Germinal center (tissue), 1 donor: ENCODE measurements around the gene PDLIM4.
A peak's percentile ranks its signal among the peaks of the same experiment; 100 is the strongest.

Source experiments
- DNase-seq: peaks from one replicate; pipeline ENCODE4 v3.0.0; 2012; ENCODE audit warnings: mixed read lengths, low spot score

PDLIM4 gene

GRCh38 chr5:132283423-132284043, 26.0 kb downstream of the PDLIM4 start:
- no peak for DNase-seq

- no peak for DNase-seq
Measured at GRCh38 chr5:132289097-132289496, 31.6 kb downstream of the PDLIM4 start.

GRCh38 chr5:132291026-132291425, 33.5 kb downstream of the PDLIM4 start:
- DNase-seq = no peak

GRCh38 chr5:132293066-132293991, 35.8 kb downstream of the PDLIM4 start:
- peak; percentile 60 for DNase-seq

GRCh38 chr5:132293992-132294727, 36.7 kb downstream of the PDLIM4 start, which contains the start of gene SLC22A4:
TSS of gene SLC22A4 (plus strand) at chr5:132294394. CDS start at chr5:132294617, 223 bp downstream.
- DNase-seq = peak; percentile 75

GRCh38 chr5:132294728-132295504, 37.4 kb downstream of the PDLIM4 start:
- no peak for DNase-seq

GRCh38 chr5:132295505-132296411, 38.3 kb downstream of the PDLIM4 start:
- no peak for DNase-seq

GRCh38 chr5:132296412-132297016, 39.0 kb downstream of the PDLIM4 start:
- DNase-seq = no peak

GRCh38 chr5:132297211-132297940, 39.9 kb downstream of the PDLIM4 start:
- DNase-seq = no peak

- no peak for DNase-seq
Measured at GRCh38 chr5:132298298-132299212, 41.1 kb downstream of the PDLIM4 start.

GRCh38 chr5:132299917-132300316, 42.4 kb downstream of the PDLIM4 start:
- DNase-seq = no peak

GRCh38 chr5:132300577-132301343, 43.3 kb downstream of the PDLIM4 start:
- no peak for DNase-seq

- no peak for DNase-seq
Measured at GRCh38 chr5:132301344-132302271, 44.1 kb downstream of the PDLIM4 start.

- no peak for DNase-seq
Measured at GRCh38 chr5:132302413-132302812, 44.9 kb downstream of the PDLIM4 start.

- DNase-seq = no peak
Measured at GRCh38 chr5:132303589-132303988, 46.1 kb downstream of the PDLIM4 start.

GRCh38 chr5:132305420-132305819, 47.9 kb downstream of the PDLIM4 start:
- DNase-seq = no peak

- DNase-seq = no peak
Measured at GRCh38 chr5:132308701-132309100, 51.2 kb downstream of the PDLIM4 start.
